BE2C (cell line): Measurements from ENCODE around the gene EID2. TPM values are rescaled to one million over a fixed set of nuclear protein-coding genes. Genes with fewer than 3 reads are reported as not detected.

ENCODE experiments used
- DNase-seq: peaks from one replicate; pipeline ENCODE4 v3.0.0-alpha.2; 2020
- H3K27me3 ChIP-seq: fragments of 250-450 bp; sonication (Bioruptor Pico); 2 replicates; pipeline ENCODE4 v1.5.1; 2020; ENCODE audit warnings: mild to moderate bottlenecking
- H3K36me3 ChIP-seq: fragments of 250-450 bp; sonication (Bioruptor Pico); 2 replicates; pipeline ENCODE4 v1.5.1; 2020; ENCODE audit warnings: mild to moderate bottlenecking
- H3K4me1 ChIP-seq: fragments of 250-450 bp; sonication (Bioruptor Pico); 2 replicates; pipeline ENCODE4 v1.5.1; 2020
- H3K4me3 ChIP-seq: 2 replicates; pipeline ENCODE4 v1.5.1; 2011; ENCODE audit warnings: low read depth, low read length
- H3K9me3 ChIP-seq: fragments of 250-450 bp; sonication (Bioruptor Pico); 2 replicates; pipeline ENCODE4 v1.5.1; 2020
- polyA plus RNA-seq: library from polyadenylated mRNA; unstranded; fragments of >200 nt; gene quantifications from one replicate; pipeline ENCODE4 v1.2.1, GENCODE V29; 2012; ENCODE audit warnings: low read depth, missing spikeins; ENCODE audit not compliant: insufficient read length, insufficient read depth
- TF ChIP-seq, protein P1 (sequence below): IDR thresholded peaks from 2 replicates; pipeline ENCODE4 v1.5.1; 2012; ENCODE audit warnings: mild to moderate bottlenecking, low read depth, low read length

Gene EID2, protein sequence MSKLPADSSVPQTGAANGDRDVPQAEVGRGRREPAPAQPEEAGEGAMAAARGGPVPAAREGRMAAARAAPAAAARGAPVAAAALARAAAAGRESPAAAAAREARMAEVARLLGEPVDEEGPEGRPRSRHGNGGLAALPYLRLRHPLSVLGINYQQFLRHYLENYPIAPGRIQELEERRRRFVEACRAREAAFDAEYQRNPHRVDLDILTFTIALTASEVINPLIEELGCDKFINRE
- polyA plus RNA-seq, result 57.4 TPM

DNA sequence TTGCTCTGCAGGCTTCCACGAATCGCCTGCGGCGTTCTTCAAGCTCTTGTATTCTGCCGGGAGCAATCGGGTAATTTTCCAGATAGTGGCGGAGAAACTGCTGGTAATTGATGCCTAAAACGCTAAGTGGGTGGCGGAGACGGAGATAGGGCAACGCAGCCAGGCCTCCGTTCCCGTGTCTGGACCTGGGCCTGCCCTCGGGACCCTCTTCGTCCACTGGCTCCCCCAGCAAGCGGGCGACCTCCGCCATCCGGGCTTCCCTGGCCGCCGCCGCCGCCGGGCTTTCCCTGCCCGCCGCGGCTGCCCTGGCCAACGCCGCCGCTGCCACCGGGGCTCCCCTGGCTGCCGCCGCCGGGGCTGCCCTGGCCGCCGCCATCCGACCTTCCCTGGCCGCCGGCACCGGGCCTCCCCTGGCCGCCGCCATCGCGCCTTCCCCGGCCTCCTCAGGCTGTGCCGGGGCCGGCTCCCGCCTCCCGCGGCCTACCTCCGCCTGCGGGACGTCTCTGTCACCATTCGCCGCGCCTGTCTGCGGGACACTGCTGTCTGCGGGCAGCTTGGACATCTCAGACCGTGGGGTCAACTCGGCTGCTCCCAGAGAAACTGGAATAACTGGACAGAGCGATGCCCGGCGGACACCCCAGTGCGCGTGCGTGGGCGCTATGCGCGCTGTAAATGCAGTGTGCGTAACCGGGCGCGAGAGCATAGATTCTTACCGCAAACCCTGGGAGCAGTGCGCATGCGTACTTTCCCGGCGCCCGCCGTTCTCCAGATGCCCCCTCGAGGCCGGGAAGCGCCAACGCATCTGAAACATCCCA lies at the start of gene EID2:
Gene EID2, minus strand, starts transcription at position 644 of the 815 bp plus-strand sequence. Its CDS starts 82 bp downstream, at position 562.
- peak; percentile 94 for DNase-seq
- no peaks in the 10 kb centered on the region for H3K27me3 ChIP-seq
- TF ChIP-seq, protein P1, sequence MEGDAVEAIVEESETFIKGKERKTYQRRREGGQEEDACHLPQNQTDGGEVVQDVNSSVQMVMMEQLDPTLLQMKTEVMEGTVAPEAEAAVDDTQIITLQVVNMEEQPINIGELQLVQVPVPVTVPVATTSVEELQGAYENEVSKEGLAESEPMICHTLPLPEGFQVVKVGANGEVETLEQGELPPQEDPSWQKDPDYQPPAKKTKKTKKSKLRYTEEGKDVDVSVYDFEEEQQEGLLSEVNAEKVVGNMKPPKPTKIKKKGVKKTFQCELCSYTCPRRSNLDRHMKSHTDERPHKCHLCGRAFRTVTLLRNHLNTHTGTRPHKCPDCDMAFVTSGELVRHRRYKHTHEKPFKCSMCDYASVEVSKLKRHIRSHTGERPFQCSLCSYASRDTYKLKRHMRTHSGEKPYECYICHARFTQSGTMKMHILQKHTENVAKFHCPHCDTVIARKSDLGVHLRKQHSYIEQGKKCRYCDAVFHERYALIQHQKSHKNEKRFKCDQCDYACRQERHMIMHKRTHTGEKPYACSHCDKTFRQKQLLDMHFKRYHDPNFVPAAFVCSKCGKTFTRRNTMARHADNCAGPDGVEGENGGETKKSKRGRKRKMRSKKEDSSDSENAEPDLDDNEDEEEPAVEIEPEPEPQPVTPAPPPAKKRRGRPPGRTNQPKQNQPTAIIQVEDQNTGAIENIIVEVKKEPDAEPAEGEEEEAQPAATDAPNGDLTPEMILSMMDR, result peak; percentile 66
- H3K9me3 ChIP-seq, result no peaks in the 10 kb centered on the region
- H3K36me3 ChIP-seq, result no peaks in the 10 kb centered on the region
- peak within 1 kb of the TSS; percentile 68 for H3K4me3 ChIP-seq
- H3K4me1 ChIP-seq, result no peaks in the 10 kb centered on the region

DNA sequence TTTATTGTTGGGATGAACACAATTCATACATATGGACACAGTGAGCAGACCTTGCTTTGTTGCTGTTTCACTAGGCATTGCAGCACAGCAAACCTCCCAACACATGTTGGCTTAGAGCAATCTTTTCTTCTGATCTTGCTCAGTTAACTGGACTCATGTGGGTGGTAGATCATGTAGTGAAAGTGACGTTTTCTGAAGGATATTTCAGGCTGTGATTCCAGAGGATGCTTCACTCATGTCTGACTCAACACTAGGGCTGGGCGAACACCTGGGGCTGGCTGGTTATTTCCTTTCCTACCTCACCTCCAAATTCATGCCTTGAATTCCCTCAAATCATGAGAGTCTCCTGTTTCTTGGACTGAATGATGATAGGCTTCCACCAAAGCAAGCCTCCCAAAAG lies 48.1 kb upstream of the EID2 start:
- Histone ChIP-seq H3K4me3 (no peak overlapping the region), H3K4me1 (no peaks in the 10 kb centered on the region), H3K9me3 (no peaks in the 10 kb centered on the region), H3K36me3 (no peaks in the 10 kb centered on the region), H3K27me3 (peaks cover 8% of the 10 kb centered on the region; the same call in 1 of the 2 replicates)
- TF ChIP-seq, protein P1, result no peak
- DNase-seq, result no peak

DNA sequence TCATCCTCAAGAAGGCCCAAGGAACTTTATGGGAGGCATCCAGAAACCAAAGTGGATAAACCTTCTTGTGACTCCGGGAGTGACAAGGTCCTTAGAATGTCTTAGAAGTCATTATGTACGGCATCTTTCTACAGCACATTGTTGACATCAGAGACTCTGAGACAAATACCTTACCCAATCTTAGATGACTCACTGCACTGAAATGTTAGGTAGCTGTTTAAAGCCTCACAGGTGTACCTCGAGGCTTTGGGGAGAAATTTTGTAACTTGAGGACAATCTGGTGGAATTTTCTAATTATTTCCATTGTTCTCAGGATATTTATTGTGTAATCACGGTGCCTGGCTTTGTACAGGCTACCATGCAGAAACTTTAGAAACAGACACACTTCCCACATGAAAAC lies 47.5 kb upstream of the EID2 start:
- Histone ChIP-seq H3K36me3 (no peaks in the 10 kb centered on the region), H3K4me1 (no peaks in the 10 kb centered on the region), H3K4me3 (no peak overlapping the region), H3K27me3 (peaks cover 11% of the 10 kb centered on the region; the same call in 1 of the 2 replicates), H3K9me3 (no peaks in the 10 kb centered on the region)
- TF ChIP-seq, protein P1, result no peak
- DNase-seq, result no peak

DNA sequence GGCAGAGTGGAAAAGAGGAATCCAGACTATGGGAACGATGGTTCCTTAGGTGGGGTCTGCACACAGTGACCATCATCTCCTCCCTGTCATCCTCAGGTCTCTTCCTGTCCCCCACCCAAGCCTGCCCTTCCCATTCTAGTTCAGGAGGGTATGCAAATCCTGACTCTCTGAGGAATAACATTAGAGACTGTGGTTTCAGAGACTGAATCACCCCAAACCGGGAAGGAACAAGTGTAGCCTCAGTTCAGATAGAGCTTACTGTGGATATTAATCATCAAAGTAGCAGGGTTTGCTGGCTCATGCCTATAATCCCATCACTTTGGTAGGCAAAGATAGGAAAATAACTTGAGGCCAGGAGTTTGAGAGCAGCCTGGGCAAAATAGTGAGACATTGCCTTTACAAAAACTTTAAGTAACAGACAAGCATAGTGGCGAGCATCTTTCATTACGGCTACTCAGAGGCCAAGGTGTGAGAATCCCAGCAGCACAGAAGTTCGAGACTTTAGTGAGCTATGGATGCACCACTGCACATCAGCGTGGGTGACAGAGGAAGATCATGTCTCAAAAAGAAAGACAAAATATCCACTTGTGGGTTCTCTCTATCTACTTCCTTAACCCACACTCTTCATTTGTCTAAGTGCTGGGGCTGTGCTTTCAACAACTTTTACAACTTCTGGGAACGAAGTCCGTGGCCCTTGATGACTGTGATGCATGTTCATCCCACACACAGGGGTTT lies 43.1 kb upstream of the EID2 start:
- peaks cover 10% of the 10 kb centered on the region; the same call in 1 of the 2 replicates for H3K27me3 ChIP-seq

DNA sequence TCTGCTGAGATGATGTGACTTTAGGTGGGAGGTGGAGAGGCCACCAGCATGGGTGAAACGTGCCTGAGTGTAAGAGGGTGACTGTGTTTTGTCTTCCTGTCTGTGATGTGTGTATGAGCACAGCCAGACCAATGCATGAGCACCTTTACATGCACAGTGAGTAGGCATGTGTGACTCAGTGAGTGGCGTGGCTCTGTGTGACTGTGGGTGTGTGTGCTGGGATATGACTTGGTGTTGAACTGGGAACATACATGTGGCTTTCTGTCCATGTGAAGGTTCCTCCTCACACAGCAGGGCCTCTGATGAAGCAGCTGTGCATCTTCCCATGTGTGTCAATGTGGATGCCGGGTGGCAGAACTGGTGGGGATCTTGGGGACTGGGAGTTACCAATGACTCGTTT lies 42.5 kb upstream of the EID2 start:
- no peaks in the 10 kb centered on the region for H3K4me1 ChIP-seq
- TF ChIP-seq, protein P1, result no peak
- H3K36me3 ChIP-seq, result no peaks in the 10 kb centered on the region
- peaks cover 10% of the 10 kb centered on the region; the same call in 1 of the 2 replicates for H3K27me3 ChIP-seq
- no peak overlapping the region for H3K4me3 ChIP-seq
- H3K9me3 ChIP-seq, result no peaks in the 10 kb centered on the region
- no peak for DNase-seq

More for the DNA sequence above, 43.1 kb upstream of the EID2 start:
- H3K36me3 ChIP-seq, result no peaks in the 10 kb centered on the region
- DNase-seq, result no peak
- H3K4me1 ChIP-seq, result no peaks in the 10 kb centered on the region
- H3K4me3 ChIP-seq, result no peak overlapping the region
- H3K9me3 ChIP-seq, result no peaks in the 10 kb centered on the region
- TF ChIP-seq, protein P1, result no peak
